Measurements from ENCODE around the gene SF3B1.

DNA sequence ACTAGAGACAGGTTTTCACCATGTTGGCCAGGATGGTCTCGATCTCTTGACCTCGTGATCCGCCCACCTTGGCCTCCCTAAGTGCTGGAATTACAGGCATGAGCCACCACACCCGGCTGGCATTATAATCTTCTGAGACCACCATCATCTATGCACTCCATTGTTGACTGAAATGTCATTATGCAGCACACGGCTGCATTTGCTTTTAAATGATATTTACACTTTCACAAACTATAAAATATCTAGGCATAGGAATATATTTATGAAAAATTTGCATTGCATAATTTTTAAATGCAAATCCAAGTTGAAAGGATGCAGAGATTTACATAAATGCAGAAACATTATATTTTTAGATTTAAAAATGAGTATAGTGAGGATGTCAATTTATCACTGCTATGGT lies 94.2 kb downstream of the SF3B1 start:
- TF ChIP-seq POLR2A (IDR thresholded peaks at IDR 0.05) (no peak), POLR2AphosphoS5 (IDR thresholded peaks at IDR 0.05) (no peak), EP300 (IDR thresholded peaks at IDR 0.05) (no peak)
- TF ChIP-seq, protein P1, sequence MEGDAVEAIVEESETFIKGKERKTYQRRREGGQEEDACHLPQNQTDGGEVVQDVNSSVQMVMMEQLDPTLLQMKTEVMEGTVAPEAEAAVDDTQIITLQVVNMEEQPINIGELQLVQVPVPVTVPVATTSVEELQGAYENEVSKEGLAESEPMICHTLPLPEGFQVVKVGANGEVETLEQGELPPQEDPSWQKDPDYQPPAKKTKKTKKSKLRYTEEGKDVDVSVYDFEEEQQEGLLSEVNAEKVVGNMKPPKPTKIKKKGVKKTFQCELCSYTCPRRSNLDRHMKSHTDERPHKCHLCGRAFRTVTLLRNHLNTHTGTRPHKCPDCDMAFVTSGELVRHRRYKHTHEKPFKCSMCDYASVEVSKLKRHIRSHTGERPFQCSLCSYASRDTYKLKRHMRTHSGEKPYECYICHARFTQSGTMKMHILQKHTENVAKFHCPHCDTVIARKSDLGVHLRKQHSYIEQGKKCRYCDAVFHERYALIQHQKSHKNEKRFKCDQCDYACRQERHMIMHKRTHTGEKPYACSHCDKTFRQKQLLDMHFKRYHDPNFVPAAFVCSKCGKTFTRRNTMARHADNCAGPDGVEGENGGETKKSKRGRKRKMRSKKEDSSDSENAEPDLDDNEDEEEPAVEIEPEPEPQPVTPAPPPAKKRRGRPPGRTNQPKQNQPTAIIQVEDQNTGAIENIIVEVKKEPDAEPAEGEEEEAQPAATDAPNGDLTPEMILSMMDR (IDR thresholded peaks at IDR 0.05) = no peak

All from gastroesophageal sphincter (tissue), 3 donors.